HG03342 (cell line): ENCODE results near the gene CCDC171.
"Not testable (repeated sequence)": the region's sequence is repeated elsewhere in the genome, so short reads cannot be mapped to it uniquely, and the experiment has no call there.

Experiments
- ATAC-seq: cut with Tn5 transposase; IDR thresholded peaks from one replicate; pipeline ENCODE4 v1.9.1; 2021; ENCODE audit warnings: mild to moderate bottlenecking, moderate library complexity; ENCODE audit not compliant: unreplicated experiment

CCDC171 gene

DNA sequence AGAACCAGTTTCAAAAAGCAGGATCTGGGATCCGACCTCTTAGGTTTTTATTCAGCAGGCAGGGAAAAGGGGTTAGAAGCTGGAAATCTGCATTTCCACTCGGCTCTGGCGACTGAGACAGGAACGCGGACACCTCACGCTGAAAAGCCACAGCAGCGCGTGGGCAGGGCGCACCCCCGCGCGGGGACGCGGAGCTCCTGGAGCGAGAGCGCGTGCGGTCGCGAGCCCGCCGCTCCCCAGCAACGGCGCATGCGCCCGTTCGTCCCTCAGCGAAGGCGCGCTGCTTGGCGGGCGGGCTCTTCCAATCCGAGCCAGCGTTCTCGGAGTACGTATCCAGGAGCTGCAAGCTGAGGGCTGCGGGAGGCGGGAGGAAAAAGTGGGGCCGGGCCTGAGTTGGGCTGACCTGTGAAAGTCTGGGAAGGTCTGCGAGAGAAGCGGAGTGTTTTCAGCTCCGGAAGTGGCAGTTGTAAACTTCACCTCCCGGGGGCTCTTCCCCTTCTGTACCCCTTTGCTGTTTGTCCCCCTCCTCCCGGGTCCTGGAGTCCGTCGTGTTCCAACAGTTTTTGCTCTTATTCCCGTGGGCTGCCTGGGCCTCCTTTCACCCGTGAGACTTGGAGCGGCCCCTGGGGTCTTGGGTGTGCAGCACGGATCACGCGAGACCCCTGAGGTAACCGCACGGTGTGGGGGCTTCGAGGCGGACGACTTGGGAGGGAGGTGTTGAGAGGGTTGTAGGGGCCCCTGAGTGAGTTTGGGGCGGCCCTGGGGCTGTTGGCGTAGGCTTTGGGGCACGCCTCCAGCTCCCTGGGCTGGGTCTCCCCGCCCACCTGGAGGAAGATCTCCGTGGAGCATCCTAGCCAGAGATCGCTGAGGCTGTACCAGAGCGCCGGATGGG lies at the start of gene CCDC171:
Gene CCDC171 (plus strand): TSS at position 408 of the 892 bp plus-strand sequence. CDS start 11,046 bp downstream, outside the sequence.
- peak; percentile 77 for ATAC-seq

DNA sequence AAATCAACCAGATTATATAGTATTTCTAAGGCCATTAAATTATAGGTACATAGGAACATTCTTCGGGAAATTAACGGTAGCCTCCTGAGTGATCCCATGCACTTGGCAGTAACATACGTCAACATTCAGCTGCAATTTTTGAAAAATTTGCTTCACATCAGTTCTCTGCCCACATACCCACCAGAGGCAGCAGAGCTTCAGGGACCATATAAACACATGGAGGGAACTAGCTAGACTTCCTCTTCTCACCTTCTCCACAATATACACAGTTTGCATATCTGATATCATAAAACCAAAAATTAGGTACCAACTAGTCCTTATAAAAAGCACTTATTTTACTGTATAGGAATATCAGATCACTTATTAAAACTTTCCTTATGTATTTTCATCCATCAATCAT lies 46.9 kb upstream of the CCDC171 start:
- ATAC-seq: no peak

DNA sequence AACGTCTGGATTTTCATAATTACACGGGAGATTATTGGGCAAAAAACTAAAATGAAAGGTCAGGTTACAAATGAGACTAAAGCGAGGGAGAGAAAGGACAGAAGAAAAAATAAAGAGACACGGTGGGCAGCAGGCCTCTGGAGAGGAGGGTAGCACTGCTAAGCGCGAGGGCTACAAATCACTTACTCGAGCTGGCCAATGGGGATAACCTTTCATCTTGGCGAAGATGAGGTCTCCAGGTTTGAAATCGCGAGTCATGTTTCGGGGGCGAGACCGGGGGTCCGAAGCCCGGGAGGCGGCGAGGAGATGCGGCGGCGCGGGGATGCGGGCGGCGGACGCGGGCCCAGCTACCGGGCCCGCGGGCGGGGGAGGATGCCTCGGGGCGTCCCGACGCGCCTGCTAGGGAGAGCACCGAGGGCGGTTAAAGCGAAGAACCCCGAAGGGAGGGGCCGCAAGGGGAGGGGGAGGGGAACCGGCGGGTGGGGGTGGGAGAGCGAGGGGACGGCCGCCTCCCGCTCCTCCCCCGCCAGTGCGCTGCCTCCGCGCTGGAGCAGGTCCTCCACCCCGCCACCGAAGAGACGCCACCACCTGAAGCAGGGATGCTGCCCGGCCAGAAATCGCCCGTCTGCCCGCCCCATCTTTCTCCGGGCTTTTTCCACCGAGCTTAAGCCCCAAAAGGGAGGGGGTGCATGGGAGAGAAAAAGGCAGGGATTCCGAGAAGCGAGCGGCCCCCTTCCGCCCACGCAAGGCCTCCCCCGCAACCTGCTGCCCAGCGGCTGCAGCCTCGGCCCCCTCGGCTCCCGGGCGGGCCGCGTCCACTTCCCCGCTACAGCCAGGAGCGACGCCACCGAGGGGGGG lies 42.7 kb upstream of the CCDC171 start:
- peak; percentile 26 for ATAC-seq

DNA sequence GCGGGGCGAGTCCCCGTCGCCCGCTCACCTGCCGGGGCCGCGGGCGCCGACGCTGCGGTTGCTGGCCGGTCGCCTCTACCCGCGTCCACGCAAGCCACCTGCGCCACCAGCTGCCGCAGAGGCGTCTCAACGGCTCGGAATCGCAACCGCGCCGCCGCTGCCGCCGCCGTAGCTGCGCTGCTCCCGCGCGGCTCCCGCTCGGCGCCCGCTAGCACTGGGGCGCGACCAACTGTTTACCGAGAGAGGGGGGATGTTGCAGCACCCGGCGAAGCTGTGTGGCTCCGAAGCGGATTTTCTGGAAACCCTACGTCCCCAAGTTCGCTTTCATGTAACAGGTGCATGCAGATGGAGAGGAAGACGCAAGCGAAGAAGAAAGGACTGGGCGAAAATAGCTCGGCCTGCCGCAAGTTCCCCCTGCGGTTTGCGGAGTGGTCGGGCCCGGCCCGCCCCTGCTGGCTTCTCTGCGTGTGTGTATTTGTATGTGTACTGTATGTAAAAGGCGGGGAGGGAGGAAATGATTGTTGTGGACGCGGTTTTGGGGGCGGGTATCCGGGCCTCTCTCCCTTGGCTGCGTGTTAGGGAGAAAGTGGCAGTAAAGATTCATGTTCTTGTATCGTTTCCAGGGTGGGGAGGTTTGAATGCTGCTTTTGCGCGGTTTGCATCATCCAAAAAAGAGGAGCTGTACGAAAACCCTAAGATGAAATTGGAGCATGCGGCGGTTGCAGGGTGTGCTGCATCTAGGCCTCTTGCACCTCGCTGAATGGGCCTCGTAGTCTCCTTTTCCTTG lies 41.9 kb upstream of the CCDC171 start, which contains the start of gene PSIP1:
Gene PSIP1 (minus strand): TSS at position 182 of the 787 bp plus-strand sequence. CDS start 782 bp downstream, outside the sequence.
- peak; percentile 71 for ATAC-seq

DNA sequence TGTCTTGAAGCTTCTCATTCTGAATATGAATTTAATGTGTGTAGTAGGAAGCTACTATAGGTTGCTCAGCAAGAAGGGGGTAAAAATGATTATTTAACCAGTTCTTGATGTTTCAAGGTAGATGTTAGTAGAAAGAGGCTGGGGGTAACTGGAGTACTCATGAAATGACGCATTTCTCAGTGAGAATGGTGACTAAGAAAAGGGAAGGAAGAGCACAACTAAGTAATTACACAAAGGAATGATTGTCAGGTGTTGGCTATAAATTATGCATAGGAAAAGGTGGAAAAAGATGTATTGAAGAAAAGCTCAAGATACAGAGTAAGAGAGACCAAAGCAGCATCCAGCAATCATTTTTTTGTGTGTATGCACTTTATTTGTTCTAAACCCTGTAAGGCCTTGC lies 40.6 kb upstream of the CCDC171 start:
- no peak for ATAC-seq

DNA sequence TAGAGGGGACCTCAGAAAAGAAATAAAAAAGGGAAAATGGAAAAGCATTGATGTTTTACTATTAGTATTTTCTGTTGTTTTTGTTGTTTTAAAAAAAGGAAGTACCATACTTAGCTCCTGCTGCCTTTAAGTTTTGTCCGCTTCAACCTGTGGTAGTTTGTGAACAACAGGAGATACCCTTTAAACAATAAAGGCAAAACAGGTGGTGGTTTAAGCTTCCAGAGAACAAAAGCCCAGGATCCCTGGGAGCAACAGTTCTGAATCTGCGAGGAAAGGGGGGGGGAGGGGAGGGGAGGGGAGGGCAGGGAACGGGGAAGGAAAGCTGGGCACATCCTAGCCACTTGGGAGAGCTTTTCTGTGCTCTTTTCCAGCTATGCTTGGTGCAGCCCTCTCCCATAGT lies 40.0 kb upstream of the CCDC171 start:
- no peak for ATAC-seq

DNA sequence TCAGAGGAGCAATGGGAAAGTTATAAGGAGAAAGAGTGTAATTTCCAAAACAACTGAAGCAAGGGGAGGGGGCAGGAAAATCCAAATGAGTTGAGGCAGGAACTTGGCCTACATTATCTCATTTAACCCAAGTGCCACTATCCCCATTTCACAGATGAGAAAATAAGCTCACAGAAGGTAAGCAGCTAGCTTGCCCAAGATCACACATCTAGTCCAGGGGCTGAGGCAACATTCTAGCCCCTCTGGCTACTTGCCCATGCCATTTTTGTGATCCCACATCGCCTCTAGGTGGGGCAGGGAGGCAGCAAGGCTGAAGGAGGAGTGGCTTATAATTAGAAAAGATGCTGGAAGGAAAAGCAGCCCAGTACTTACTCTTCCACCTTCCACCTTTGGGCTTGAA lies 39.5 kb upstream of the CCDC171 start:
- ATAC-seq: no peak

DNA sequence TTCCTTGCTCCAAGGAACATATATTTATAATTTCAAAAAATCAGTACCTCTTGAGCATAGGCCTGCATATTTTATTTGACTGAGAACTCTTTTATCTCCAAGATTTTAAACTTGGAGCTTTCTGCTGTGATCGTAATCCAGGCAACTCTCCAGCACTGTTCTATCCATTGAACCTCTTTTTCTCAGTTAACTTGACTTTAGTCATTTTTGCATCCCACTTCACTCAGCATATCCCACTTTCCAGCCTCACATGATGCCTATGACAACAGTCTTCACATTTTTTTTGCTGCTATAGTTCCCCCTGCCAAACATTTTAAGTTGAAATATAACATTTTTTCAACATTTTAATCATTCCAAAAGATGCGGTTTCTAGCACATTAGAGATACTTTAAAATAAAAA lies 33.0 kb upstream of the CCDC171 start:
- no peak for ATAC-seq

DNA sequence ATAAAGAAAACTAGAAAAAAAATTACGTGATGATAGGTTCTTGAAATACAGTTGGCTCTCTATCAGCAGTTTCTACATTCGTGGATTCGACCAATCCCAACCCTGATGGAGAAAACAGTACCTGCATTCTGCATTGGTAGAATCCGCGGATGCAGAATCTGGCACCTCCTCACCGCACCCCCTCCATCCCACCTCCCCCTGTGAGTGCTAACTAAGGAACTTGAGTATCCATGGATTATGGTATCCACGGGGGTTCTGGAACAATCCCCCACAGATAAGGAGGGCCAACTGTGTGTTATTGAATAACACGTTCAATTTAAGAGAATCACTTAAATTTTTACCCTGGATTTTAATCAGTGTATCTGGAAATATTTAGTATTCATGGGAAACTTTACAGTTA lies 31.6 kb upstream of the CCDC171 start:
- ATAC-seq: no peak

DNA sequence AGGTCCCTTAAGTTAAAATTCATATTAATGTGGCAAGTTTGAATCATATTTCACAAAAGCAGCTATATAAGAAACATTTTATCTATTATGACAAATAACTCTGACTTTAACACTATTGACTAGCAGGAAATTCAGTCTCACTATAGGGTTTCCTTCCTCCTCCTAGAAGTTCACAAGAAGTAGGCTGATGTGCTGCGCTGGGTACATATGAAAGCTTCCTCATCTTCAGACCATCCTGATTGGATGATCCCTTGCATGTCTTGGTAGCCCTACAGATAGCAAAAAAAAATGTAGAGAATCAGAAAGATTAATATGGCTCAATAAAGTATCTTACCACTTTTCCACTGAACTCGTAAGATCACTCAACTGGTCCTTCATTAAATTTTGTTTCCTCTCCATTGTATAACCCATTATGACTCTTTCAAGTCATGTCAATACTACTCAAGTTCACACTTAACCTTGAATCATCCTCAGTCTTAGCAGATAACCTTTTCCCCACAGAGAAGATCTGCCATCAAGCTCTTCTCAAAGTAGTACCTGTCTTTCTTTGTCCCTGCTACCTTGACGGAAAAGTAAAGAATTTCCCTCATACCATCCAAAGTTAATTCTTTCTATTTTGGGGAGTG lies 30.6 kb upstream of the CCDC171 start:
- ATAC-seq: no peak

DNA sequence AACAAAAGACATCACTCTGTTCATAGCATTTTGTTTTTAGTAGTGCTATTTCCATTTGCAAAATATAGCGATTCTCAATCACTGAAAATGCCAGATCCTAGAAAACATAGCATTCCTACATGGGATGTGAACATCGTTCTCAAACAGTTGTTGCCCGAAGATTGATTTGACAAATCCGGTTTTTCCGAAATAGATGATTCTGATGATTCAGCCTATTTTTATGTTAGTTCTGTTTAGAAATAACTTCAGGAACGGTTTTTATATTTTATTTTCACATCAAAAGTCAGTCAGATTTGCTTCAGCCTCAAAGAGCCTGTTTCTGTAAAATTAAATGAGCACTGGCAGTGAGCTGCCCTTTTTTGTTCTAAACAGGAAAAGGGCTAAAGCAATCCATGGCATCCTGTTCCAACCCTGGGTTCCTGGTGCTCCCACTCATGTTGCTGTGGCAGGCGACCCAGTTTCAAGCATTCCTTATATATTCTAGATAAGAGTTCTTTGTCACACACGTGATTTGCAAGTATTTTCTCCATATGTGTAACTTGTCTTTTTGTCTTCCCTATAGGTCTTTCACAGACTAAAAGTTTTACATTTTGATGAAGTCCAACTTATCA lies 27.9 kb upstream of the CCDC171 start:
- ATAC-seq: no peak

DNA sequence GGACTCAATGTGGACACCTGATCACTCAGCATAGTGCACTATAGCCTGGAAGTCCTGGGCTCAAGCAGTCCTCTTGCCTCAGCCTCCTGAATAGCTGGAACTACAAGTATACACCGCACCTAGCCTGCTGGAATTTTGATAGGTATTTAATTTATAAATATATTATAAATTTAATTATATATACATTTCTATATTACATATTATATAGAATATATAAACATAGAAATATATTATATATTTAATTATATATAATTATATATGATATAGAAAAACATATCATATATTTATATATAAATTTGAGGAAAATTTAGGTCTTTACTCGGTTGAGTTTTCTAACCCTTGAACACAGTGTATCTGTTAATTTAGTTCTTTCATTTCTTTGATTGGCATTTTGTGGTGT lies 26.9 kb upstream of the CCDC171 start:
- no peak for ATAC-seq

DNA sequence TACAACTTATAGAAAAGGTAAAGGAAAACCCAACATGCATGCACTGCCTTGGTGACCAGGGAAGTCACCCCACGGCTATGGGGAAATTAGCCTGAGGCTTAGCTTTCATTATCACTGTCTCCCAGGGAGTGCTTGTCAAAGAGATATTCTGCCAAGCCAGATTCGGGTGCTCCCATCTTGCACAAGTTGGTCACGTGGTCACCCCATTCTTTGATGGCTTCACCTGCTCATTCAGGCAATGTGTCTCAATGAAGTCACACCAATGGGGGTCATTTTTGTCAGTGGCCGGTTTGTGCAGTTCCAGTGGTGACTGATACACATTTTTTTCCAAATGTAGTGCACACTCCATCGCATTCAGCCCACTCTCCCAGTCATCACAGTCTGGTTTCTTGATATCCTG lies 25.8 kb upstream of the CCDC171 start:
- ATAC-seq: not testable (repeated sequence)

DNA sequence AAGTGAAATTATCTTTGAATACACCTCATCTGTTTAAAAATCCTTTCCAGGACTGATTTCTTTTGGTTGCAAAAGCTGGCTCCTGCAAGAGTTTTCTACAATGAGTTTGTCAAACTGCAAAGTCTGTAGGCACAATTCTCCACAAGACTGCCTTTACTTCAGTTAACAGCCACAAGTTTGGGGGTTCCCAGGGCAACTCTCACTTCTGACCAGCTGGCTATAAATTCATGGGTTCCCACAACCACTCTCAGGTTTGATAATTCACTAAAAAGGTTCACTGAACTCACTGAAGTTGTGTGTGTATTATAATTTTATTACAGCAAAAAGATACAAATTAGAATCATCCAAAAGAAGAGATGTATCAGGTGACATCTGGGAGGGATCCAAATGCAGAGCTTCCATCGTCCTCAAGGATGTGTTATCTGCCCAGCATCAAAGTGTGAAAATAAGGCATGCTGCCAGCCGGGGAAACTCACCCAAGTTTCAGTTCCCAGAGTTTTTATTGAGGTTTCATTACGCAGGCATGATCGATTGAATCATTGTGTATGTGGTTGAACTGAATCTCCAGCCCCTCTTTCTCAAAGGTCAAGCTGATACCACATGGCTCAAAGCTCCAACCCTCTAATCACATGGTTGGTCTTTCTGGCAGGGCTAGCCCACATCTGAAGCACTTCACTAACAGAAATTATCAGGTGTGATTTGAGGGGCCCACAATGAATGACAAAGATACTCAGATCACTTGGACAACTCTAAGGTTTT lies 23.1 kb upstream of the CCDC171 start:
- ATAC-seq: peak; percentile 78

DNA sequence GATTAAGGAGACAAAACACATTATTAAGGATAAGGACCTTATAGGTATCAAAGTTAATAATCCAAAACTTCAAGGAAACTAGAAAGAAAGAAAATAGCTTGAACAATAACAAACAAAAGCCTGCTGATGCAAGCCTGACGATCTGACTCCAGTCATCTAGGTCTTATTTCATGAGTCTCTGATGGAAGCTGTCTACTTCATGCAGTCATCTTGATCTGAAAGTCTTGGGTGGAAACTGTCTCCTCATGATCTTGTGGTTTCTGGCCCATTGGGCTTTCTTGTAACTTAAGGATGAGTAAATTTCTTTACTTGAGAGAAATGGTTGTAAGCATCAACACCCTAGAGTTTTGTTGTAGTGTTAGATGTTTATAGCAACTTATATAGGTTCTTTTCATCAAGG lies 21.5 kb upstream of the CCDC171 start:
- ATAC-seq: peak; percentile 41

DNA sequence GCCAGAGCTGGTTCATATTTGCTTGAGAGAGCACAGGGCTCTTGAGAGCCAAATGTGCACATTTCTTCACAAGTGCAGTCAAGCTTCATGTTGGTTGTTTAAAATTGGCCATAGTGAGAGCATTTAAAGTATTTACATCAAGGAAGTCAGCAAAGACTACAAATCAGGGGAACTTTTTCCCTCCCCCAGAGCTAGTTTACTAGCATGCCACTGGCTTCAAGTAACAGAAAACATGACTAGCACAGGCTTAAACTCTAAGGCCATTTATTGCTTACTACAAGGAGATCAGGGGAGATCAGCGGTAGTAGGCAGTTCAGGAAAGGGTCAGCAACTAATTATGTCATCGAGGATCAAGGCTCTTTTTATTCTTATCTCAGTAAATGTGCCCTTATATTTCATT lies 11.0 kb upstream of the CCDC171 start:
- no peak for ATAC-seq

DNA sequence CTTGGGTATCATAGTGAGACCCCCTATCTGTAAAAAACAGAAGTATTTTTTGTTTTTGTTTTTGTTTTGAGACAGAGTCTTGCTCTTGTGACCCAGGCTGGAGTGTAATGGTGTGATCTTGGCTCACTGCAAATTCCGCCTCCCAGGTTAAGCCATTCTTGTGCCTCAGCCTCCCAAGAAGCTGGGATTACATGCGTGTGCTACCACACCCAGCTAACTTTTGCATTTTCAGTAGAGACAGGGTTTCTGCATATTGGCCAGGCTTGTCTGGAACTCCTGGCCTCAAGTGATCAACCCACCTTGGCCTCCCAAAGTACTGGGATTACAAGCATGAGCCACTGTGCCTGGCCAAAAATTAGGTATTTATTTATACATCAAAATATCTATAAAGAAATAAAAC lies 10.2 kb upstream of the CCDC171 start:
- ATAC-seq: no peak

DNA sequence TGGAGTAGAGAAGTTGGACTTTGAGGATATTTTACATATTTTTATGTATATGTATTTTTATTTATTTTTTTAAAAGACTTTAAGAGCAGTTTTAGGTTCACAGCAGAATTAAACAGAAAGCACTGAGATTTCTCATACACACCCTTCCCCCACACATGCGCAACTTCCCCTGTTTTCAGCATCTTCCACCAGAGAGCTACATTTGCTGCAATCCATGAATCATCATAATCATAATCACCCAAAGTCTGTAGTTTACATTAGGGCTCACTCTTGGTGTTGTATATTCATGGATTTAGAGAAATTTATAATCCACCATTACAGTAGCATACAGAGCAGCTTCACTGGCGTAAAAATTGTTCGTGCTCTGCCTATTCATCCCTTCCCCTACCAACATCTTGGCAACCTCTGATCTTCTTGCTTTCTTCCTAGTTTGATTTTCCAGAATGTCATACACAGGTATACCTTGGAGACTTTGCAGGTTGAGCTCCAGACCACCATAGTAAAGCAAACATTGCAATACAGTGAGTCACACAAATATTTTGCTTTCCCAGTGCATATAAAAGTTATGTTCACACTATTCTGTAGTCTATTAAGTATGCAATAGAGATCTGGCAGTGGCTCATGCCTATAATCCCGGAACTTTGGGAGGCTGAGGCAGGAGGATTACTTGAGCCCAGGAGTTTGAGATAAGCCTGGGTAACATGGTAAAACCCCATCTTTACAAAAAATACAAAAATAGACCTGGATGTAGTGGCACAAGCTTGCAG lies 9.6 kb upstream of the CCDC171 start:
- no peak for ATAC-seq

DNA sequence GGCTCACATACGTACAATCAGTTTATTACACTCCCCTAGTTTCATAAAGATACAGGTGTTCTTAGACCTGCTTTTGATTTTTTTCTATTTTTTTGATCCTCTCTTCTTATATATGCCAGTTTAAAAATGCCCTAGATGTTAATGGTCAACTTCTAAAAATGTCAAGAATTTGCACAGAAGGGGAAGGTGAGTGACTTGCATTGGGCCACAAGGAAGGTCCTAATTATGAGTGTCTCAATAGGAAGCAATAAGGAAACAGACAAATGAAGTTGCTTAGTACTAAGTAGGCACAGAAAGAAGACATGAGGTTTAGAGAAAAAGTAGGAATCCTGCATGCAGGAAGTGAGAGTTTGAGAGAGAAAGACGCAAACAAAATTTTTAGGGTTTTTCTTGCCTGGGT lies 3.2 kb upstream of the CCDC171 start:
- no peak for ATAC-seq
